Vagina (tissue), 2 donors: ENCODE data around the gene IL16. TPM values are rescaled to one million over a fixed set of nuclear protein-coding genes. Genes with fewer than 3 reads are reported as not detected.

ENCODE experiments used
- DNase-seq, 2 donors: peaks; one replicate each; pipeline ENCODE4 v3.0.0-alpha.2; 2017; ENCODE audit errors: extremely low spot score in 2 of 2
- H3K27ac ChIP-seq: fragments of 200-600 bp; sonication (generic); one replicate; pipeline ENCODE4 v1.5.1; 2019
- H3K27me3 ChIP-seq: fragments of 200-600 bp; sonication (generic); one replicate; pipeline ENCODE4 v1.5.1; 2019
- H3K36me3 ChIP-seq, 2 donors: fragments of 200-600 bp; sonication (generic); one replicate each; pipeline ENCODE4 v1.5.1; 2017 to 2019
- H3K4me1 ChIP-seq: fragments of 200-600 bp; sonication (generic); one replicate; pipeline ENCODE4 v1.5.1; 2019
- H3K4me3 ChIP-seq, 2 donors: fragments of 200-600 bp; sonication (generic); 1 replicate in 1 of 2; 2 replicates in 1 of 2; pipeline ENCODE4 v1.5.1; 2016 to 2019
- H3K9me3 ChIP-seq: fragments of 200-600 bp; sonication (generic); one replicate; pipeline ENCODE4 v1.5.1; 2019
- POLR2A ChIP-seq, 2 donors: fragments of 450-650 bp; IDR thresholded peaks; one replicate each; pipeline ENCODE4 v1.6.1; 2017; ENCODE audit warnings: antibody characterized with exemption in 2 of 2, mild to moderate bottlenecking in 2 of 2, moderate library complexity in 2 of 2
- POLR2AphosphoS5 ChIP-seq, 2 donors: sonication (generic); formaldehyde crosslinking; IDR thresholded peaks; one replicate each; pipeline ENCODE4 v1.9.0; 2017; ENCODE audit warnings: antibody characterized with exemption in 2 of 2, mild to moderate bottlenecking in 2 of 2, low read depth in 1 of 2; ENCODE audit not compliant: insufficient read depth in 1 of 2
- intact Hi-C: fragments of 100-400 bp; cut with DNase I; formaldehyde crosslinking; loops from one replicate; pipeline ENCODE4 v1.15.1; 2023
- total RNA-seq: library from RNA; depleted of rRNA; stranded (reverse); fragments of >200 nt; gene quantifications from one replicate; pipeline ENCODE4 v1.2.3, GENCODE V29; 2016
- TF ChIP-seq, protein P1 (sequence below), 3 experiments: fragments of 450-650 bp in 2 of 3; fragments of 200-600 bp in 1 of 3; sonication (generic) in 1 of 3; IDR thresholded peaks; one replicate each; pipeline ENCODE4 v1.5.1; 2017 to 2019; ENCODE audit warnings: antibody characterized with exemption in 3 of 3, mild to moderate bottlenecking in 2 of 3, moderate library complexity in 2 of 3

Gene IL16
- total RNA-seq, 1 donor from 2014 or later = 19.9 TPM

DNA sequence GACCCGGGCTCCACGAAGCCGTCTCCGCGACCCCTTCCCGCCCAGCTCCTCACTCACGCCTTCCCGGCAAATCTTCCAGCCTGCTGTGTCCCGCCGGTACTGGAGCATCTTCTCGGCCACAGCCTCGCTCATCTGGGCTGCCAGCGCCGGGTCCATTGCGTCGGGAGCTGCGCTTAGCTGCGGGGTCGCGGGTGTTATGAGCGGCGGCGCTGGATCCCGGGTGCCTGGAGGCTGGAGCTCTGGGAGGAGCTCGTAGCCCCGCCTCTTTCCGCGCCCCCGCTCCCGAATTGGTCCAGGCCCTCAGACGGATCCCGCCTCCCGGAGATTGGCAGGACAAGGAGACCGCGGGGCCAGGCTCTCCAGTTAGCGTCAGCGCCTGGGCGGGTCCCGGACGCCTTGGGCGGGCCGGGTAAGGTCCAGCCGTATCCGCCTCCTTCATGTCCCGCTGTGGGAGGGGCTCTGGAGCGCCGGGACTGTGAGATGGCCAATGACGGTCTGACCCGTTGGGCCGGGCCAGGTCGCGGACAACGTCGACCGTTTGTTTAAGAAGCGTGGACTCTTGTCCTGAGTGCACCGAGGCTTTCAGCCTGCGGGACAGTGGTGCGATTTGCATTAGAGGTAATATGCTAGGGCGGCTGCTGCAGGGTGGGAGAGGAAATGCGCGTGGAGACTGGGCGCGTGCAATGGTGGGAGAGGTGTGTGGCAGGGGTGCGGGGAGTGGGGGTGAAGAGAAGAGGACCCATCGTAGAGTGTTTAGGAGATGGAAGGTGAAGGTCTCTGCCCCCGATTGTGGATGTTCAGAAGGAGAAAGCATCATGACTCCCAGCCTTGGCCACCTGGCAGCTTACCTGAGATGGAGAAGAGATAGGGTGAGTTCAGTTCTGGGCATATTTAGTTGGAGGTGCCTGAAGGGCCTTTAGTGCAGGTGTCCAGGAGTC is 127.5 kb downstream of the IL16 start, which contains the start of gene STARD5:
STARD5 (minus strand) TSS at position 198 of the 938 bp plus-strand sequence; CDS start at position 156, 42 bp downstream.
- Histone ChIP-seq H3K9me3 (no peaks in the 10 kb centered on the region), H3K4me1 (peaks cover 24% of the 10 kb centered on the region), H3K4me3 (peak within 1 kb of the TSS; percentile 88 to 94), H3K36me3 (peaks cover 0 to 15% of the 10 kb centered on the region in 2 donors), H3K27me3 (no peaks in the 10 kb centered on the region), H3K27ac (peak within 1 kb of the TSS; percentile 81)
- peak in 1 of 2 donors; percentile 98 for DNase-seq
- intact Hi-C loops = loop anchor here (10.0 kb wide), 1 partner anchor 1269 kb away; the partner anchor contains the start of gene ZFAND6
- TF ChIP-seq POLR2A (IDR thresholded peaks at IDR 0.05) = peak in 1 of 2 donors; percentile 89
- TF ChIP-seq POLR2AphosphoS5 (IDR thresholded peaks at IDR 0.05; ENCODE audit: insufficient read depth in 1 of 2, low read depth in 1 of 2) = peak; percentile 71 to 97
- TF ChIP-seq, protein P1, sequence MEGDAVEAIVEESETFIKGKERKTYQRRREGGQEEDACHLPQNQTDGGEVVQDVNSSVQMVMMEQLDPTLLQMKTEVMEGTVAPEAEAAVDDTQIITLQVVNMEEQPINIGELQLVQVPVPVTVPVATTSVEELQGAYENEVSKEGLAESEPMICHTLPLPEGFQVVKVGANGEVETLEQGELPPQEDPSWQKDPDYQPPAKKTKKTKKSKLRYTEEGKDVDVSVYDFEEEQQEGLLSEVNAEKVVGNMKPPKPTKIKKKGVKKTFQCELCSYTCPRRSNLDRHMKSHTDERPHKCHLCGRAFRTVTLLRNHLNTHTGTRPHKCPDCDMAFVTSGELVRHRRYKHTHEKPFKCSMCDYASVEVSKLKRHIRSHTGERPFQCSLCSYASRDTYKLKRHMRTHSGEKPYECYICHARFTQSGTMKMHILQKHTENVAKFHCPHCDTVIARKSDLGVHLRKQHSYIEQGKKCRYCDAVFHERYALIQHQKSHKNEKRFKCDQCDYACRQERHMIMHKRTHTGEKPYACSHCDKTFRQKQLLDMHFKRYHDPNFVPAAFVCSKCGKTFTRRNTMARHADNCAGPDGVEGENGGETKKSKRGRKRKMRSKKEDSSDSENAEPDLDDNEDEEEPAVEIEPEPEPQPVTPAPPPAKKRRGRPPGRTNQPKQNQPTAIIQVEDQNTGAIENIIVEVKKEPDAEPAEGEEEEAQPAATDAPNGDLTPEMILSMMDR (IDR thresholded peaks at IDR 0.05) = no peak

DNA sequence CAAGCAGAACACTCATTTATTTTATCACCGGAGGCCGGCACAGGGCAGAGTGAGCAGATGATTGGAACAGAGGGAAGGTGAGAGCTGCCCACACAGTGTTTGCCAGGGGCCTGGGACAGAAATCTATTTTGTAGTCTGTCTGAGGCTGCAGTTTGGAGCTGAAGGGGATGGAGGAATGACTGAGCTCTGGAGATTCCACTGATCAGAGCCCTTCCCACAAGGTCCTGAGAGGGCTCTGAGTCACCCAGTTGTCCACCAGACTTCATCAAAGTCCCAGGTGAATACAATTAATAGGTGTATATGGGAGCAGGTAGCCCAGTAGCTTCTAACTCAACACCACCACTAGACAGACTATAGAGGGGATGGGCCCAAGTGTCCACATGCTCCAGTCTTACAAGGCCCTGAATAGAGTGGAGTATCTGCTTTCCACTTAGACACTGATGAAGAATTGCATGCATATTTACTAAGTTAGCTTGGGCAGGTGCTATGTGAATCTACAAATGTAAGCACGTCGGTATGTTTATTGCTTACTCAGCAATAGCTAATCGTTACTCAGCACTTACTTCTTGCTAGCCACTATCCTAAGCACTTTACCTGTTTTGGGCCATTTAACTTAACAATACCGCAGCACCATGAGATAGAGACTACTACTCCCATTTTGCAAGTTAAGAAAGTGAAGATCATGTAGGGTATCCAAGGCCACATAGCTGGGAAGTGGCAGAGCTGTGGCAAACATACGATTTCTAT is 130.0 kb downstream of the IL16 start:
- intact Hi-C loops = loop anchor here (10.0 kb wide), 1 partner anchor 1272 kb away; the partner anchor contains the start of gene ZFAND6
- Histone ChIP-seq H3K4me1 (peaks cover 24% of the 10 kb centered on the region), H3K27ac (peak overlapping the region; percentile 44), H3K9me3 (no peaks in the 10 kb centered on the region), H3K27me3 (no peaks in the 10 kb centered on the region), H3K36me3 (no peaks in the 10 kb centered on the region), H3K4me3 (no peak overlapping the region)
- DNase-seq = no peak
- no peak for TF ChIP-seq POLR2AphosphoS5 (IDR thresholded peaks at IDR 0.05; ENCODE audit: insufficient read depth in 1 of 2, low read depth in 1 of 2)
- no peak for TF ChIP-seq POLR2A (IDR thresholded peaks at IDR 0.05)
- TF ChIP-seq, protein P1 (IDR thresholded peaks at IDR 0.05) = no peak

DNA sequence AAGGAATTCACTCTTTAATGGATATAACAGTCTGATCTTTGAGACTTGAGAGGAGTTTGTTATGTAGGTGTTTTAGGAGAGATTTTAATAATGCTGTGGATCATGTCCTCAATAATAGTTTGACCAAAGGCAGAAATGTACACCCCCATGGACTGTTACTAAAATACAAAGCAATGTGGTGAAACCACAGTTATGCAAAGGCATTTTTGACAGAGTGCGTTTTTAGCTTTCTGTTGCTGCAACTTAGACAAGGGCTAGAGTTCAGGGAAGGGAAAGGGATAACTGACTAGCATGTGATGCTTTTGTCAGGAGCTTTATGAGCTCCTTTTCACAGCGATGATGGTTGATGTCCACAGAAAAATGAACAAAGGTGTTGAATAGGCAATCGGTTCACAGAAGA is 130.8 kb downstream of the IL16 start:
- intact Hi-C loops = loop anchor here (10.0 kb wide), 1 partner anchor 1273 kb away; the partner anchor contains the start of gene ZFAND6
- H3K4me3 ChIP-seq = no peak overlapping the region
- peaks cover 16% of the 10 kb centered on the region for H3K4me1 ChIP-seq
- TF ChIP-seq, protein P1 (IDR thresholded peaks at IDR 0.05) = no peak
- no peak for TF ChIP-seq POLR2AphosphoS5 (IDR thresholded peaks at IDR 0.05; ENCODE audit: insufficient read depth in 1 of 2, low read depth in 1 of 2)
- no peak for TF ChIP-seq POLR2A (IDR thresholded peaks at IDR 0.05)
- H3K27me3 ChIP-seq = no peaks in the 10 kb centered on the region
- H3K27ac ChIP-seq = peak overlapping the region; percentile 44
- no peaks in the 10 kb centered on the region for H3K9me3 ChIP-seq
- H3K36me3 ChIP-seq = no peaks in the 10 kb centered on the region
- no peak for DNase-seq

DNA sequence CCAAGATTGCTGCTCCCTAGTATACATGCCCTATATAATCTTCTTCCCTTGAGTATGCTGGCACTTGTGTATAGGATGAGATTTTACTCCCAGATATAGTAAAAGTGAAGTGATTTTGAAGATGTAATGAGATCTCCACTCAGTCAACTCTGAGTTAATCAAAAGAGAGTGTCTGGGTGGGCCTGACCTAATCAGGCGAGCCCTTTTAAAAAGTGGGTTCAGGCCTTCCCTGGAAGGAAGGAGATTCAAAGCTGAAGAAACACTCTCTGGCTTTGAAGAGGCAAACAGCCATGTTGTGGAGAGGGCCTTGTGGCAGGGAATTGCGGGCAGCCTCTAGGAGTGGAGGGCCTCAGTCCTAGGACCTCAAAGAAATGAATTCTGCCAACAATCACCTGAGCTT is 132.8 kb downstream of the IL16 start:
- peaks cover 4% of the 10 kb centered on the region for H3K4me1 ChIP-seq
- no peaks in the 10 kb centered on the region for H3K9me3 ChIP-seq
- no peaks in the 10 kb centered on the region for H3K27me3 ChIP-seq
- no peak for DNase-seq
- TF ChIP-seq POLR2A (IDR thresholded peaks at IDR 0.05) (no peak), POLR2AphosphoS5 (IDR thresholded peaks at IDR 0.05; ENCODE audit: insufficient read depth in 1 of 2, low read depth in 1 of 2) (no peak)
- TF ChIP-seq, protein P1 (IDR thresholded peaks at IDR 0.05) = no peak
- intact Hi-C loops = loop anchor here (10.0 kb wide), 1 partner anchor 1275 kb away; the partner anchor contains the start of gene ZFAND6
- no peaks in the 10 kb centered on the region for H3K36me3 ChIP-seq
- no peak overlapping the region for H3K27ac ChIP-seq
- H3K4me3 ChIP-seq = no peak overlapping the region
